ENCODE data around the gene IPP.
"Not testable (repeated sequence)": the region's sequence is repeated elsewhere in the genome, so short reads cannot be mapped to it uniquely, and the experiment has no call there.

IPP gene

GRCh38 chr1:45750298-45751038, at the start of gene IPP:
IPP (minus strand) TSS chr1:45750653; CDS start chr1:45746411, 4,242 bp downstream.
- peak; percentile 95 for FAIRE-seq
- peak; percentile 100 for DNase-seq (ENCODE audit: low spot score)

GRCh38 chr1:45796946-45797345, 46.5 kb upstream of the IPP start:
- DNase-seq (ENCODE audit: low spot score) = no peak
- no peak for FAIRE-seq

DNA sequence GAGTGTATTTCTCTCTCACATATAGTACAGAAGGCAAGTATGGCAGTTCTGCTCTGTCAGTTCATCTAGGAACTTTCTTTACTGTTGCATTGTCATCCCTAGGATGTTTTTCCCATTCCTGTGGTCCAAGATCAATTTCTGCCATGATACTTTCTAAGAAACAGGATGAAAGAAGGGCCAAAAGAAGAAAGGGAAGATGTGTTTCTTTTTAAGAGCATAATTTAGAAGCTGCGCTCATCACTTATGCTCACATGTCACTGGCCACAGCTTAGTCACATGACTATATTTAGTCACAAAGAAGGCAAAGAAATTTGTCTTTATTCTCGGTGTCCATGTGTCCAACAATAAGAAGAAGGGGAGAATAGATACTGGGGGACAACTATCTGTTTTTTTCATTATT, 45.9 kb upstream of the IPP start:
- FAIRE-seq (no peak), DNase-seq (ENCODE audit: low spot score) (no peak)

- no peak for DNase-seq (ENCODE audit: low spot score)
Observed at GRCh38 chr1:45793942-45794604, 43.6 kb upstream of the IPP start.

GRCh38 chr1:45792744-45793143, 42.3 kb upstream of the IPP start:
- DNase-seq (ENCODE audit: low spot score) (no peak), FAIRE-seq (no peak)

More at GRCh38 chr1:45793942-45794604, 43.6 kb upstream of the IPP start:
- FAIRE-seq = no peak

GRCh38 chr1:45789601-45790000, 39.1 kb upstream of the IPP start:
- FAIRE-seq (no peak), DNase-seq (ENCODE audit: low spot score) (no peak)

- DNase-seq (ENCODE audit: low spot score) (no peak), FAIRE-seq (no peak)
Observed at GRCh38 chr1:45787905-45788304, 37.5 kb upstream of the IPP start.

- FAIRE-seq (no peak), DNase-seq (ENCODE audit: low spot score) (no peak)
Observed at GRCh38 chr1:45785583-45785982, 35.1 kb upstream of the IPP start.

DNA sequence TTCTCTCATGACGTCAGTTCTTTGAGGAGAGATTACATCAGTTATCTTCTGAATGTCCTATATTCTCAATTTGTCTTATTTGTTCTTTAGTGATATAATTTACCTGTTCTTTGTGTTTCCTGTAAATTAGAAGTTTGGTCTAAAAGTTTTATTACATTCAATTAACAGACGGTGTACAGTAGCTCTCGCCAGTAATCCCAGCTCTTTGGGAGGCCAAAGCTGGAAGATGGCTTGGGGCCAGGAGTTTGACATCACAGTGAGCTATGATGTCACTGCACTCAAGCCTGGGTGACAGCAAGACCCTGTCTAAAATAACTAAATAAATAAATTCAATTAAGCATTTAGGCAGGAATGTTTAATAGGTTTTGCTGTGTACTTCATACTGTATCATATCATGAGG, 25.3 kb upstream of the IPP start:
- FAIRE-seq (no peak), DNase-seq (ENCODE audit: low spot score) (no peak)

GRCh38 chr1:45772971-45773370, 22.5 kb upstream of the IPP start:
- no peak for DNase-seq (ENCODE audit: low spot score)
- no peak for FAIRE-seq

GRCh38 chr1:45769261-45769932, 18.9 kb upstream of the IPP start:
- DNase-seq (ENCODE audit: low spot score) = no peak
- no peak for FAIRE-seq

- FAIRE-seq = no peak
- DNase-seq (ENCODE audit: low spot score) = no peak
Observed at GRCh38 chr1:45767035-45767434, 16.6 kb upstream of the IPP start.

DNA sequence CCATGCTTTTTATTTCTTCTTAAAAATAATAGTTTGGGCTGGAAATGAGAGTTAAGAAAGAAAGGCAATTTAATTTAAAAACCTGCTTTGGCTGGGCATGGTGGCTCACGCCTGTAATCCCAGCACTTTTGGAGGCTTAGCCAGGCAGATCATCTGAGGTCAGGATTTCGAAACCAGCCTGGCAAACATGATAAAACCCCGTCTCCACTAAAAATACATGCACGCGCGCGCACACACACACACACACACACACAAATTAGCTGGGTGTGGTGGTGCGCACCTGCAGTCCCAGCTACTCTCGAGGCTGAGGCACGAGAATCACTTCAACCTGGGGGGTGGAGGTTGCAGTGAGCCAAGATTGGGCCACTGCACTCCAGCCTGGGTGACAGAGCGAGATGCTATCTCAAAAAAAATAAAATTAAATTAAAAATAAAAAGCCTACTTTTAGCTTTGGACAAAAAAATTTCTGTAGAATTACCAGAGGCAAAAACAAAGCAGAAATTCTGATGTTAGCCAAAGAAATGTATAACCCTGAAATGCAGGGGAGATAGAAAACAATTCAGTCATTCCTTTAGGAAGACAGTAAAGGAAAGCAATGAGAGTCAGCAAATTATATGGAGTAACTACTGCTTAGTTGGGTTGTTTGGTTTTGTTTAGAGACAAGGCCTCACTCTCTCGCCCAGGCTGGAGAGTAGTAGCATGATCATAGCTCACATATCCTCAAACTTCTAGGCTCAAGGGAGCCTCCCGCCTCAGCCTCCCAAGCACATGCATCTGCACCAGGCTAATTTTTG, 15.7 kb upstream of the IPP start:
- no peak for DNase-seq (ENCODE audit: low spot score)
- FAIRE-seq = no peak

GRCh38 chr1:45762291-45762690, 11.8 kb upstream of the IPP start:
- DNase-seq (ENCODE audit: low spot score) (no peak), FAIRE-seq (peak; percentile 44)

- DNase-seq (ENCODE audit: low spot score) = no peak
- FAIRE-seq = no peak
Observed at GRCh38 chr1:45755697-45756096, 5.2 kb upstream of the IPP start.

GRCh38 chr1:45753248-45754037, 3.0 kb upstream of the IPP start:
- FAIRE-seq = no peak
- DNase-seq (ENCODE audit: low spot score) = no peak

DNA sequence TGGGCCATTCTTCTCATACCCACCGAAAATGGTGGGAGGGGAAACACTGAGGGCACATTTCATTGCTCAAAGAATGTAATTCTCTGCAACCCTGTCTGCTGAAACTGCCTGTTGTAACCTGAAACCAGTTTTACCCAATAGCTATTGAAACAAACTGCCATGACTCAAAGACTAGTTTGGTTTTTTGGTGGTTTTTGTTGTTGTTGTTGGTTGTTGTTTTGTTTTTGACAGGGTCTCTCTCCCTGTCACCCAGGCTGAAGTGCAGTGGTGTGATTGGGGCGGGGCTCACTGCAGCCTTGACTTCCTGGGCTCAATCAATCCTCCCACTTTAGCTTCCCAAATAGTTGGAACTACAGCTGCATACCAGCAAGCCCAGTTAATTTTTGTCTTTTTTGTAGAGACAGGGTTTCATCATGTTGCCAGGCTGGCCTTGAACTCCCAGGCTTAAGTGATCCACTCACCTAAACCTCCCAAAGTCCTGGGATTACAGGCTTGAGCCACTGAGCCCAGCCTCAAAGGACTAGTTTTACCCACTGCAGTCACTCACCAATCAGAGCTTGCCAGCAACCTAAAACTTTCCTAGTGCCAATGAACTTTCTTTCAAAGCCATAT, 2.1 kb upstream of the IPP start:
- no peak for FAIRE-seq

GRCh38 chr1:45752014-45752413, 1.6 kb upstream of the IPP start:
- FAIRE-seq (no peak), DNase-seq (ENCODE audit: low spot score) (no peak)

More for the DNA sequence above, 2.1 kb upstream of the IPP start:
- no peak for DNase-seq (ENCODE audit: low spot score)

DNA sequence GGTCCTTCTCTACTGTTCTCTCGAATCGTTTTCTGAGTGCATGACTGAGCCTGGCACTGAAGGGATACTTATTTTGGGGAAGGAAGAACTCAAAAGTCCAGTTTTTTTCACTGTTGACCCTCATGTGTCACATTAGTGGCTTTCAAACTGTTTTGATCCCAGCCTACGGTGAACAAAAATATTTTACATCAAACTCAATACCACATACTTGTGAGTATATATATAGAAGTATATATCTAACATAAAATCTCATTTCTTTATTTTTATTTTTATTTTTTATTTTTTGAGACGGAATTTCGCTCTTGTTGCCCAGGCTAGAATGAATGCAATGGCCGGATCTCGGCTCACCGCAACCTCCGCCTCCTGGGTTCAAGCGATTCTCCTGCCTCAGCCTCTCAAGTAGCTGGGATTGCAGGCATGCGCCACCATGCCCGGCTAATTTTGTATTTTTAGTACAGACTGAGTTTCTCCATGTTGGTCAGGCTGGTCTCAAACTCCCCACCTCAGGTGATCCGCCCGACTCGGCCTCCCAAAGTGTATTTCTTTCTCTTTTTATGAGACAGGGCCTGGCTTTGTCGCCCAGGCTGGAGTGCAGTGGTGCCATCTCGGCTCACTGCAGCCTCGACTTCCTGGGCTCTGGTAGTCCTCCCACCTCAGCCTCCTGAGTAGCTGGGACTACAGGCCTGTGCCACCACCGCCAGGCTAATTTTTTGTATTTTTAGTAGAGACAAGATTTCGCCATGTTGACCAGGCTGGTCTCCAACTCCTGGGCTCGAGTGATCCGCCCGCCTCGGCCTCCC, 786 bp upstream of the IPP start:
- DNase-seq (ENCODE audit: low spot score); FAIRE-seq: not testable (repeated sequence)

GRCh38 chr1:45746922-45747321, 3.5 kb downstream of the IPP start:
- FAIRE-seq (no peak), DNase-seq (ENCODE audit: low spot score) (no peak)

All from urothelium cell line (cell line).